NCI-H2081 treated with DMSO at 0.1 percent for 48 hours (cell line): Measurements from ENCODE around the gene ISLR.
A peak's percentile ranks its signal among the peaks of the same experiment; 100 is the strongest.

Experiments used
- DNase-seq: peaks from one replicate; lab custom pipeline; 2025; lab: John Stamatoyannopoulos, UW

The ISLR gene, protein sequence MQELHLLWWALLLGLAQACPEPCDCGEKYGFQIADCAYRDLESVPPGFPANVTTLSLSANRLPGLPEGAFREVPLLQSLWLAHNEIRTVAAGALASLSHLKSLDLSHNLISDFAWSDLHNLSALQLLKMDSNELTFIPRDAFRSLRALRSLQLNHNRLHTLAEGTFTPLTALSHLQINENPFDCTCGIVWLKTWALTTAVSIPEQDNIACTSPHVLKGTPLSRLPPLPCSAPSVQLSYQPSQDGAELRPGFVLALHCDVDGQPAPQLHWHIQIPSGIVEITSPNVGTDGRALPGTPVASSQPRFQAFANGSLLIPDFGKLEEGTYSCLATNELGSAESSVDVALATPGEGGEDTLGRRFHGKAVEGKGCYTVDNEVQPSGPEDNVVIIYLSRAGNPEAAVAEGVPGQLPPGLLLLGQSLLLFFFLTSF

GRCh38 chr15:74173380-74174218, at the start of gene ISLR:
ISLR (plus strand) TSS chr15:74173710; CDS start chr15:74174859, 1,149 bp downstream.
- no peak for DNase-seq

DNA sequence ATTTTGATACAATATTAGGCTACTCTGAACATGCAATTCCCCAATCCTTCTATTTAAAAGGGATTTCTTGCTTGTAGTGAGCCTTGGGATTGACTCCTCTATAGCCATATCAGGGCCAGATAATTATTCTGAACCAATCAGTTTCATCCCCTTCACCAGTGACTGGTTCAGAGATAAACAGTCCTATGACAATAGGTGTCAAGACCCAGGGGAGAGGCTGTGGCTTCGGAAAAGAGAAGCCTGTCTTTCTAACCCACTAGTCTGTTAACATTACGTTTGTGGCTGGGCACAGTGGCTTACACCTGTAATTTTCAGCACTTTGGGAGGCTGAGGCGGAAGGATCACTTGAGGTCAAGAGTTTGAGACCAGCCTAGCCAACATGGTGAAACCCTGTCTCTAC, 49.3 kb upstream of the ISLR start:
- DNase-seq: no peak

- no peak for DNase-seq
Observed at GRCh38 chr15:74124759-74125158, 48.8 kb upstream of the ISLR start.

- DNase-seq: peak; percentile 48
Observed at GRCh38 chr15:74127255-74127953, 46.1 kb upstream of the ISLR start.

- no peak for DNase-seq
Observed at GRCh38 chr15:74127954-74128784, 45.3 kb upstream of the ISLR start.

GRCh38 chr15:74128785-74129585, 44.5 kb upstream of the ISLR start:
- no peak for DNase-seq

DNA sequence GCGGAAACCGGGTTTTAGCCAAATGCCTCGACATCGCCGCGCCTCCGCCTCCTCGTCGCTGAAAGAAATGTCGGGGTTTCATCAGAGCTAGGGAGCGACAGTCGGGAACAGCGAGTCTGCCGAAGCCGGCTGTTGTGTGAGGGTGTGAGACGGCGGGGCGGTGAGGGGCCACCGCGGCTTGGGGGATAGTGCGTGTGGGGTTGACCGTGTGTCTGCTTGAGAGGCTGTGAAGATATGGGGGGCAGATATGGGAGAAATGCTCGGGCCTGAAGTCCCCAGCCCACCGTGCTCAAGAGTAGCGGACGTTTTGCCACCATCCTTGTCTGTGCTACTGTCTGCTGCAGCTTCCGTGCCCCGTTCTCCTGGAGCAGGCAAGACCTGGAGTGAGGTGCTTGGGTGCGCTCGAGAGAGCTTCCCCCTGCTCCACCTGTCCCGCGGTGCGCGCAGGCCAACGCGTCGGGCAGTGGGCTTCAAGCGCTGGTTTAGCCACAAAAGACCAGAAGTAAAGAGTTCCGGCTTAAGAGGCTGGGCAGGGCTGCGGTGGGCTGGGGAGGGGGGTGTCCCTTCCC, 43.8 kb upstream of the ISLR start:
- no peak for DNase-seq

DNA sequence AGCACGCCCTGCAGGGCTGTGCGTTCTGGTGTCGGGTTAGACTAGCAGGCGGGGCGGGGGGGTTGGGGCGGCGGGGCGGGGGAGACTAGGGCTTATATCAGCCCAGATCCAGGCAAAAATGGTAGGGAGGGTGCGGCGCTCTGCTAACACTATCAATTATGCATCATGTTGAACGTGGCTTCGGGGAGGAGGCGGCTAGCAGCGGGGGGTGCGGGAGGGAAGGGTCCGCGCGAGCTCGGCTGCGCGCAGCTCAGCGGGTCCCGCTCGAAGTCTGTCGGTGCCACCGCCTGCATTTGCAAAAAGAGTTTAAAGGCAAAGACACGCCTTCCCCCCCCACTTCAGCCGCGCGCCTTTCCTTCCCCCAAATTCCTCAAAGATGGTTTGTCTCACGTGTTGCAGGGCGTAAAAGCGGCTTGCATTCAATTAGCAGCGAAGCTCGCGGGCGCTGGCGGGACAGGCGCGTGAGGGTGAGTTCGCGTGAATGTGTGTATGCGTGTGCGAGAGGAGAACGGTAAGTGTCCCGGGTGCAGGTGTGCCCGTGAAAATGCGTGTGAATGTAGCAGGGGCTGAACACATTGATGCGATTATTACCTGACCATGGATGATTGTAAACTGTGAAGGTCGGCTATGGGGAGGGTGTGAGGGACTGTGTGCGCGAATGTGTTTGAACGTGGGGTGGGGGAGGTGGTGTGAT, 43.2 kb upstream of the ISLR start, which contains the start of gene ISLR2:
TSS of gene ISLR2 (plus strand) at position 432 of the 694 bp plus-strand sequence. CDS start 2,169 bp downstream, outside the sequence.
- DNase-seq: no peak

- no peak for DNase-seq
Observed at GRCh38 chr15:74130849-74131627, 42.5 kb upstream of the ISLR start.

DNA sequence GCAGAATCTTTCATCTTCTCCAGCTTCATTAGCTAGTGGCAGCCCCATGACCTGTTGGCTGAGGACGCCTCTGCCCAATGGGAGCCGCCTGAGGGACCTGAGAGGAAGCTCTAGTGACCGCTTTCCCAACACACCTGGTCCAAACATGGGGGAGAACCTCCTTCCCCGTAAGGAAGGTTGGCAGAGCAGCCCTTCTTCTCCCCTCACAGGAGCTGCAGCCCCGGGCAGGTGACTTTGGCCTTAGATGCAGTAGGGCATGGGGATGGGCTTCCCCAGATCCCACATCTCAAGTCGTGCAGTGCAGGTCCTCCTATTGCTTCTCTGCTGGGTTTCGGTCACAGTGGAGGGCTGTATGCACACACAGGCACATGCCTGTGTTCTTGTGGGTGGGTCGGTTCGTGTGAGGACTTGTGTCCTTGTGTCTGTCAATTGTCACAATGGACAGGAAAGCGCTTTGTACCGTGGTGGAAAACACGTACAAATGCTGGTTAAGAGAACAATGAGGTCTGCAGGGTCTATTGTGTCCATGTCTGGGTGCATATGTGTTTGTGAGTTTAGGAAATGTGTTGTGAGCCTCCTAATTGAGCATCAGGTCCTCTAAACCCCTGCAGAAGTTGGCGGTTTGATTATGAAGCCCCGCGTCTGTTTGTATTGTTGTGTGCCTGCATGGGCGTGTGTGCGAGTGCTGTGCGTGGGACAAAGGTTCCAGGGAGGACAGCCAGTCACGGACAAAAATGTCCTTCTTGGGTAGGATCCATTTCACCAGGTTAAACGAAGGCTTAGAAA, 41.7 kb upstream of the ISLR start:
- no peak for DNase-seq

DNA sequence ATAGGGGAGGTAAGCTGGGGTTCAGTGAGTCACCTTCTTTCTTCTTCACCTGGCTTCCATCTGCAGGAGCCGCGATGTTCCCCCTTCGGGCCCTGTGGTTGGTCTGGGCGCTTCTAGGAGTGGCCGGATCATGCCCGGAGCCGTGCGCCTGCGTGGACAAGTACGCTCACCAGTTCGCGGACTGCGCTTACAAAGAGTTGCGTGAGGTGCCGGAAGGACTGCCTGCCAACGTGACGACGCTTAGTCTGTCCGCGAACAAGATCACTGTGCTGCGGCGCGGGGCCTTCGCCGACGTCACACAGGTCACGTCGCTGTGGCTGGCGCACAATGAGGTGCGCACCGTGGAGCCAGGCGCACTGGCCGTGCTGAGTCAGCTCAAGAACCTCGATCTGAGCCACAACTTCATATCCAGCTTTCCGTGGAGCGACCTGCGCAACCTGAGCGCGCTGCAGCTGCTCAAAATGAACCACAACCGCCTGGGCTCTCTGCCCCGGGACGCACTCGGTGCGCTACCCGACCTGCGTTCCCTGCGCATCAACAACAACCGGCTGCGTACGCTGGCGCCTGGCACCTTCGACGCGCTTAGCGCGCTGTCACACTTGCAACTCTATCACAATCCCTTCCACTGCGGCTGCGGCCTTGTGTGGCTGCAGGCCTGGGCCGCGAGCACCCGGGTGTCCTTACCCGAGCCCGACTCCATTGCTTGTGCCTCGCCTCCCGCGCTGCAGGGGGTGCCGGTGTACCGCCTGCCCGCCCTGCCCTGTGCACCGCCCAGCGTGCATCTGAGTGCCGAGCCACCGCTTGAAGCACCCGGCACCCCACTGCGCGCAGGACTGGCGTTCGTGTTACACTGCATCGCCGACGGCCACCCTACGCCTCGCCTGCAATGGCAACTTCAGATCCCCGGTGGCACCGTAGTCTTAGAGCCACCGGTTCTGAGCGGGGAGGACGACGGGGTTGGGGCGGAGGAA, 40.5 kb upstream of the ISLR start:
- DNase-seq: no peak

- DNase-seq: no peak
Observed at GRCh38 chr15:74133694-74134386, 39.7 kb upstream of the ISLR start.

- DNase-seq: no peak
Observed at GRCh38 chr15:74134387-74135027, 39.0 kb upstream of the ISLR start.

DNA sequence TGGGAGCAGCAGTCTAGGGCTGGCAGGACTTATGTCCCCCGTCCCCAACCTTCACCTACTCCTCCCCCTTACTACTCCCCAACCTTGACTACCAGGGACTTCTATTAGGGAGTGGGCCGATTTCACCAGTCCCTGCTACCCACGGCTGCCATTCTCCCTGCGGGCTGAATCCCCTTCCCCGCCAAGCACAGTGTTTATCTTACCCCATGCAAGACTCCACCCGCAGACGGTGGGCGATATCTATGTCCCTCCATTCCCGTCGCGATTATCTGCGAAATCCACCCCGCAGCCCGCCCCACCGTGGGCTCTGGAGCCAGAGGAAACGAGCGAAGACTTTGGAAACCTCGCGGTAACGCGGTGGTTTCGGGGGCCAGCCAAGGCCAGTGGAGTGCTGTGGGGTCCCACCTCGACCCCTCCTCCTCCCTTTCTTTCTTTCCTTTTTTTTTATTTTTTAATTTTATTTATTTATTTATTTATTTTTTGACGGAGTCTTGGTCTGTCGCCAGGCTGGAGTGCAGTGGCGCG, 38.4 kb upstream of the ISLR start:
- no peak for DNase-seq

DNA sequence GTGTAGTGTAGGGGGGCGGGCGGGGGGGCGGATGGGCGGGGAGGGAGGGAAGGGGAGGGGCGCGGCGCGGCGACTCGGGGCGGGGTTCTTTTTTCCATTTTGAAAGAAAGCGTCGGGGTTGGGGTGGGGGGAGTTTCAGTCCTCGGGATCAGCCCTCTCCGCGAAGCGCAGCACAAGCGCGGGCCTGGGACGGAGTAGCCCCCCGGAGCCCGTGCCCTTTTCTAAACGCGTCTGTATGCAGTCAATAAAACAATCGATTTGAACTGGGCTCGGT, 37.0 kb upstream of the ISLR start:
- DNase-seq: no peak
